Ishikawa (cell line): Measurements from ENCODE around the gene PTPN12.

Experiments used
- CEBPB ChIP-seq: IDR thresholded peaks from 2 replicates; pipeline ENCODE4 v1.6.1; 2012
- CREB1 ChIP-seq: IDR thresholded peaks from 2 replicates; pipeline ENCODE4 v1.6.1; 2012; ENCODE audit warnings: low read depth
- EGR1 ChIP-seq: IDR thresholded peaks from 2 replicates; pipeline ENCODE4 v1.6.1; 2012
- EP300 ChIP-seq: IDR thresholded peaks from 2 replicates; pipeline ENCODE4 v1.6.1; 2012; ENCODE audit warnings: borderline replicate concordance
- FOXM1 ChIP-seq: IDR thresholded peaks from 2 replicates; pipeline ENCODE4 v1.6.1; 2012; ENCODE audit warnings: low read depth, borderline replicate concordance
- MAX ChIP-seq: IDR thresholded peaks from 2 replicates; pipeline ENCODE4 v1.6.1; 2012
- NFIC ChIP-seq: IDR thresholded peaks from 2 replicates; pipeline ENCODE4 v1.6.1; 2012
- RAD21 ChIP-seq: IDR thresholded peaks from 2 replicates; pipeline ENCODE4 v1.6.1; 2012; ENCODE audit warnings: low read depth
- REST ChIP-seq: IDR thresholded peaks from 2 replicates; pipeline ENCODE4 v1.6.1; 2012; ENCODE audit warnings: low read depth, mild to moderate bottlenecking
- TAF1 ChIP-seq: IDR thresholded peaks from 2 replicates; pipeline ENCODE4 v1.6.1; 2012; ENCODE audit warnings: low read depth, mild to moderate bottlenecking
- TCF12 ChIP-seq: IDR thresholded peaks from 2 replicates; pipeline ENCODE4 v1.6.1; 2012; ENCODE audit warnings: low read depth
- TEAD4 ChIP-seq: IDR thresholded peaks from 2 replicates; pipeline ENCODE4 v1.6.1; 2012
- USF1 ChIP-seq: IDR thresholded peaks from 2 replicates; pipeline ENCODE4 v1.6.1; 2012
- YY1 ChIP-seq: IDR thresholded peaks from 2 replicates; pipeline ENCODE4 v1.6.1; 2012; ENCODE audit warnings: low read depth
- ZBTB7A ChIP-seq: IDR thresholded peaks from 2 replicates; pipeline ENCODE4 v1.6.1; 2012; ENCODE audit warnings: low read depth

The PTPN12 gene

GRCh38 chr7:77619314-77619713 is 82.2 kb downstream of the PTPN12 start:
- TF ChIP-seq ZBTB7A: no peak
- no peak for TF ChIP-seq USF1
- TF ChIP-seq TEAD4: no peak
- TF ChIP-seq RAD21: no peak
- no peak for TF ChIP-seq CEBPB
- TF ChIP-seq EP300: no peak
- no peak for TF ChIP-seq CREB1
- no peak for TF ChIP-seq NFIC
- TF ChIP-seq TCF12: no peak
- TF ChIP-seq FOXM1: no peak
- no peak for TF ChIP-seq REST
- no peak for TF ChIP-seq MAX
- no peak for TF ChIP-seq TAF1
- no peak for TF ChIP-seq YY1
- TF ChIP-seq EGR1: no peak

- no peak for TF ChIP-seq TAF1
Measured at GRCh38 chr7:77626586-77627308, 89.7 kb downstream of the PTPN12 start.

GRCh38 chr7:77627309-77627676 is 90.2 kb downstream of the PTPN12 start:
- TF ChIP-seq TAF1 (no peak), EP300 (no peak)

- TF ChIP-seq YY1: no peak
- no peak for TF ChIP-seq ZBTB7A
- no peak for TF ChIP-seq EGR1
- no peak for TF ChIP-seq TCF12
- TF ChIP-seq FOXM1: no peak
- no peak for TF ChIP-seq CEBPB
- no peak for TF ChIP-seq TAF1
- TF ChIP-seq CREB1: no peak
- TF ChIP-seq TEAD4: no peak
- no peak for TF ChIP-seq MAX
- TF ChIP-seq NFIC: no peak
- no peak for TF ChIP-seq RAD21
- TF ChIP-seq EP300: no peak
- no peak for TF ChIP-seq USF1
- TF ChIP-seq REST: no peak
Measured at GRCh38 chr7:77629797-77630196, 92.7 kb downstream of the PTPN12 start.

- no peak for TF ChIP-seq EGR1
Measured at GRCh38 chr7:77631820-77632219, 94.7 kb downstream of the PTPN12 start.

- TF ChIP-seq CEBPB (peak; percentile 33; the same call in 1 of the 2 replicates), TCF12 (no peak)
Measured at GRCh38 chr7:77644774-77645173, 107.7 kb downstream of the PTPN12 start.

GRCh38 chr7:77648742-77649338 is 111.7 kb downstream of the PTPN12 start:
- TF ChIP-seq CEBPB (no peak), REST (no peak), TAF1 (no peak), ZBTB7A (no peak)
